Measurements from ENCODE around the gene PDE7B.
"Not testable (repeated sequence)": the region's sequence is repeated elsewhere in the genome, so short reads cannot be mapped to it uniquely, and the experiment has no call there.

The PDE7B gene

DNA sequence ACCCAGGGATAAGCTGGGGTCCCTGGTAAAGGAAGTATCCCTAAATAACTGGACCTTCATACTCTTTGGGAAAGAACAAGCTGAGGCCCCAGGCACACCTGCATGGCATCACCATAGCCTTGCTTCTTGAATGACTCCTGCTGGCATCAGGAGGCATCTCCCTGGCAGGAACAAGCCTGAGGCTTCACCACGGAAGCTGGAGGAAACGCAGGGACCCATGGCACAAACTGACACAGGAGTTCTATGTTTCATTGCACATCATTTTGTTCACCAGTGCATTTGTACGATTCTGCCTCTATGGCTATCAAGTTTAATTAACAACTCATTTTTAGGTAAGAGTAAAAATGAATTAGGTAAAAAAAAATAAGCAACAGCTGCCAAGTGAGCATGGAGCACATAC, 619 bp upstream of the PDE7B start:
- DNase-seq = no peak

- no peak for DNase-seq
These were observed 1.2 kb downstream of the PDE7B start for GRCh38 chr6:135852746-135853145.

GRCh38 chr6:135853227-135853626, 1.7 kb downstream of the PDE7B start:
- no peak for DNase-seq

DNA sequence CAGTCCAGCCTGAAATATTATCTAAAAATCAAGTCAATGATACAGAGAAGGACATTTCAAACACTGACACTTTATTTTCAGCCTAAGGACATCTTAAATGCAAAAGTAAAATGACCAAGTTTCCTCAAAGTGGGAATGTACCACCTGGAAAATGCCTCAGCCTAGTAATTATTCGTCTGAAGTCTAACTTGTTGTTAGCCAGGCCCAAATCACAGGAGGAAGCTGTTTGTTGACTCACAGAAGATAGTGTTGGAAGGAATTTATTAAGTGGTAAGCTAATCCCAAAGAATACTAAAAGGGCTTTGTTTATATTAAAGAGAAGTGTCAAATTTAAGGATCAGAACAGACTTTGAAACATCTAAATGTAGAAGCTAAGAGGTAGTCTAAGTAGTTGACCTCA, 2.5 kb downstream of the PDE7B start:
- no peak for DNase-seq

DNA sequence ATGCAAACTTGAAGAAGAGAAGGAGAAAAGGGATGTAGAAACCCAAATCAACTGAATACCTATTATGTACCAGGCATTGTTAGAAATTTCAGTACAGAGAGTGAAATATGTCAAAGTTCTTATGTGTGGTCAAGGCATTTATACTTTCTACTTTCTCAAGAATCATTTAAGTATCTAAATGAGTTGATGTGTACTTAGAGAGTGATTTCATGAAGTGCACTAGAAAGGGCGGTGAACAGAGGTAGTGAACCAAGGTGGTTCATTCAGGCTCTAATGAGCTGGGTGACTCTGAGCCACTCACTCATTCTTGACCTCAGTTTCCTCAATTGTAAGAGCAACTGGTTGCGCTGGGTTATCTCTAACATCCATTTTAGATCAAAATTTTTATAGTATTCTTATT, 3.3 kb downstream of the PDE7B start:
- DNase-seq = no peak

DNA sequence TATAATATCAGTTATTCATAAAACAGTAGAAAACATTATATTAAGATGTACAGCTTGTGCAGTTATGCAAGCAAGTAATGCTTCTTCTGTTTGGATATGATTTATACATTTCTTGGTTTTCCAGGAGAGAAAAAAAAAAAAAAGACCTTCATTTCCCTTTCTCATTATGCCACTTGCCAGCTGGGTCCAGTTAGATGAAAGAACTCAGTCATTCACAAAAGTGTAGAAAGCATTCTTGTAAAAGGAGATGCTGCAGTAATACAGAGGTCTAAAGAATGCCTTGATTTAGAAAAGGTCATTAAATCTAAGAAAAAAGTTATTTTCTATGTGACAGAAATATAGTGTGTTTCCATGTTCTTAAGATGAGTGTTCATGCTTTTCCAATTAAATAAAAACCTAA, 7.4 kb downstream of the PDE7B start:
- DNase-seq = no peak

GRCh38 chr6:135860361-135860760, 8.9 kb downstream of the PDE7B start:
- no peak for DNase-seq

DNA sequence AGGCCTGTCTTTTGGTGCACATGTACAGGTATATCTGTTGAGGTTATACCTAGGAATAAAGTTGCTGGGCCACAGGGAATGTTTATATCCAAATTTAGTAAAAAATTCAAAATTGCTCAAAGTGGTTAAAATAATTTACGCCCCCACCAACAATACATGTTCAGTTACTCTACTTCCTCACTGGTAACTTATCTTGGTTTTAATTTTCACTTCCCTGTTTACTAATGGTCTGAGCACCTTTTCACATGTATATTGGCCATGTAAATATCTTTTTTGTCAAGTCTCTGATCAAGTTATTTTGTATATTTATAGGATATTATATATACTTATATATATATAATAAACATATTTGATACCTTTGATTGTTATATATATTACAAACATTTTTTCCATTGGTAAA, 9.7 kb downstream of the PDE7B start:
- DNase-seq = no peak

- DNase-seq = not testable (repeated sequence)
These were observed 13.4 kb downstream of the PDE7B start for GRCh38 chr6:135864929-135865328.

DNA sequence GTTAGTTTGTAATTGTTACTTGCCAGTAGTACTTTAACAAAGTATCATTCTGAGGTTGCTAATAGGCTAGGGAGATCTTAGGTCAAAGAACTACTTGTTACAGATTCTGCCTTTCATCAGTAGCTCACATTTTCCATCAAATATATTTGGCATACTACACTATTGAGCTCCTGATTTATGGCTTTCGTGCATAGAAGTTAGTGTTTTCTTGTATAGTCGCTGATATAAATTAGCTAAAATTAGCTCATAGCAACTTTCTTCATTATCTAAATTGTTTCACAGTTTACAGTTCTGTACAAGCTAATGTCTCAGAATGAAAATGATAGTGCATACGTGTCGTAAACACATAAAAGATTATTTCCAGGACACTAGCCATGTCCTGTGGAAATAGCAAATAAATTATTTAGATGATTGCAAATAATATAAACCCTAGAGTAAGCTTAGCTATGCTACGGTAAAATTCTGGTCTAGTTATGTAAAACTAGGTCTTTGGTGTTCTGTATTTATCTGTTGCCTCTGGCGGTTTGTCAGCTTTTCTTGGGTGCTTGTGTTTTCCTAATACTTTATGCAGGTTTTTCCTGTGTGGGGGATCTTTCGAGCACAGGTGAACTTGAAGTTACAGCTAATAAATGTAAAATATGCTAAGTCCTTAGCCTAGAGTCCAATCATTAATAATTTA, 15.1 kb downstream of the PDE7B start:
- DNase-seq = no peak

DNA sequence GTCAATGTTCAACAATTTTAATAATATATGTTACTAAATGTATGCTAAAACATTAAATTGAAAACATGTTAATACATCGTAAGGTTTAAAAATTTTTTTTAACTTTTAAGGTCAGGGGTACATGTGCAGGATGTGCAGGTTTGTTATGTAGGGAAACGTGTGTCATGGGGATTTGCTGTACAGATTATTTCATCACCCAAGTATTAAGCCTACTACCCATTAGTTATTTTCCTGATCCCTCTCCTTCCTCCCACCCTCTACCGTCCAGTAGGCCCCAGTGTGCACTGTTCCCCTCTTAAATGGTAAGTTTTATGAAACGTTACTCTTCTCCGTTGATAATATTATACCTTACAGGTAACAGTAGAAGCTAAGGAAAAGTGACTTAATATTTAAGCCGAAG, 15.8 kb downstream of the PDE7B start:
- DNase-seq = no peak

GRCh38 chr6:135869857-135870256, 18.4 kb downstream of the PDE7B start:
- no peak for DNase-seq

- DNase-seq = no peak
These were observed 19.2 kb downstream of the PDE7B start for GRCh38 chr6:135870722-135871121.

DNA sequence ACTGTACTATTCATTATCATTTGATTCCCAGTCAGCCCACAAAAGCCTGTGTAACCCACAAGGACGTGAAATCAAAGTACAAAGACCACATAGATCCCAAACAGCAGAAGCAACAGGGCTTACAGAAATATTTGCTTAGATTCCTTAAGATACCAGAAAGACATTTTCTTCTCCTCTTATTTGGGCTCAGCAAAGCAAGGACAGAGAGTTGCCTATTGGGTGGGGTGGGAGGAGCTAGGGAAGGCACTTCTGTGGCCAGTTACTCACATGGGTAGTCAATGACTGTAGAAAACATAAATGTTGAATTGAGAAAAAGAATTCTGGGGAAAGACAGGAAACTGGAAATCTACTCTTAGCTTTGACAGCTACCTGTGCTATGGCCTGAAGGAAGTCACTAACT, 19.8 kb downstream of the PDE7B start:
- no peak for DNase-seq

DNA sequence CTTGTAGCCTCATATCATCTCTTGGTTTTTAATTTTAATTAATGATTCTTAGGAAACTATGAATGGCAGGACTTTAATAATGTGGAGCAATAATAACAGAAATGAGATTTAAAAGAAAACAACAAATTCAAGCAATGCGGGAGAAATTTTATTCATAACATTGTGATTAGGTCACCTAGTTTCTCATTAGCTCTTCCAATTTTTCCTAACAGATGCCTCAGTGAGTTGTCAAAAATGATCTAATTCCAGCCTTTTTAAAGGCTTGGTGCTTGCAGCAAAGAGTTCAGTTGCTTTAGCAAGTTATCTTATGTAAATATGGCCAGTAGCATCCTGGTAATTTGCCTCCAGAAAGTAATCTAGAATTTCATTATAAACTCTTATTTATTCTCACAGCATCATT, 20.4 kb downstream of the PDE7B start:
- no peak for DNase-seq

GRCh38 chr6:135875446-135875845, 23.9 kb downstream of the PDE7B start:
- no peak for DNase-seq

DNA sequence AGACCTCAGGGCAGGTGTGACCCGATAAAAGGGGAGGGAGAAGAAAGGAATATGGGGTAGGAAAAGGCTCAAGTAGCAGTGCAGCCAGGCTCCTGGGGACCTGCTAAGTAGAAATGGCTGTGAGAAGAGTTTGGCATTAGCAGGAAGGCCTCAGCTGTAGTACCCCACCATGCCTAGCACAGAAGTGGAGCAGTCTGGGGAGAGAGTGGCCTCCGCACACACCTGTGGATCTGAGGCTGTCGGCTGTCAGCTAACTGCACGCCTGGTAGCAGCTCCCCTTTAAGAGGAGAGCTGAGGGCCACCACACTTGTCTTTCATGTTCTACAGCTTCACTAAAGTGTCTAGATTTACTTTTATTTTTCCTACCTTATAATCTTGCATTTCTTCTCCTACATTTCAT, 24.6 kb downstream of the PDE7B start:
- DNase-seq = no peak

- DNase-seq = no peak
These were observed 26.2 kb downstream of the PDE7B start for GRCh38 chr6:135877666-135878065.

- DNase-seq = no peak
These were observed 28.8 kb downstream of the PDE7B start for GRCh38 chr6:135880066-135880972.

DNA sequence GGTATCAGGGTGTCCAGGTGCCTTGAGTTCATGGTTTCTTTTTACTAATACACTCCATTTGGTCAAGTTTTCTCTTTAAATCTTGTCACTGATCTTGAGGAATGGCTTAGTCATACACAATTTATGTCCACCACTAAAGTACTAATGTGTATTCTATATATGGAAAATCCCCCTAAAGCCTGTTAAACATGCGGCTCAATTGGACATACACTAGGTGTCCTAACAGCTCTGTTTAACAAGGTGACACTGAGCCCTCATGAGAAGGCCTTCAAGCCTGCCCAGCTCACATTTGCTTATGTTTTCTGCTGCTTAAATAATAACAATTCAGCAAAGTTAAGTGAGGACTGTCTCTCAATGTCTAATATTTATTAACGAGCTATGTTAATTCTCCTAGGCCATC, 31.5 kb downstream of the PDE7B start:
- DNase-seq = no peak

DNA sequence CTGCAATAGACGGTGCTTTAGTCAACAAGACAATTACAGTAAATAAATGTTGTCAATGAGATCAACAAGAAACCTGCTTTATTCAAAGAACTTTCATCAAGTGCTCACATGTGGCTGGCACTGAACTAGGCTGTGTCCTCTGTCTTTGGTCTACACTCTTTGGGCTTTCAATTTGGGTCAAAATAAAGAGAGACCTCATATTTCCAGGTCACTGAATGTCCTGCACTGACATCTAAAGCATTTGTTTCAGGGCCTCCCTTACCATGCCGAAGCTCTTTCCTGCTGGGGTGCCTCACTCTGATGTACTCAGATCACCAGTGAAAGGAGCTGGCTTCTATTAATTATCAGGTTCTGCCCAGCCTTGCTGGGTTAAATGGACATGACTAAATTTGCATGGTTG, 32.0 kb downstream of the PDE7B start:
- no peak for DNase-seq

DNA sequence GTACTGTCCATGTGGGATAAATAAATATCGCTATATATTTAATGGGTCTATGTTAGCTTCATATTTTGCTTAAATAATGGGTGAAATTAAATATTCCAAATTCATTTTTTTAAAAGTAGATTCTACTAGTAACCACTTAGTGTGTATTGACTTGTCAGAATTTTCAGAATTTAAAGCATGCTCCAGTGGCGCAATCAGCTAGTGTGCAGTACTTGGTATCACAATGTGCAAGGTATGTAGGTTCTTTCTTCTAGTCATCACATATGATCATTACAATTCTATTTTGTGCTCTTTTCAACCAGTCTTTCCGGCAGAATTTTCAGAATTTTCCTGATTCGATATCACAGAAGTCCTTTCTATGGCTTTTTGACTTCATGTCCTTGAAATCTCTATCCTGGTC, 32.6 kb downstream of the PDE7B start:
- DNase-seq = no peak

DNA sequence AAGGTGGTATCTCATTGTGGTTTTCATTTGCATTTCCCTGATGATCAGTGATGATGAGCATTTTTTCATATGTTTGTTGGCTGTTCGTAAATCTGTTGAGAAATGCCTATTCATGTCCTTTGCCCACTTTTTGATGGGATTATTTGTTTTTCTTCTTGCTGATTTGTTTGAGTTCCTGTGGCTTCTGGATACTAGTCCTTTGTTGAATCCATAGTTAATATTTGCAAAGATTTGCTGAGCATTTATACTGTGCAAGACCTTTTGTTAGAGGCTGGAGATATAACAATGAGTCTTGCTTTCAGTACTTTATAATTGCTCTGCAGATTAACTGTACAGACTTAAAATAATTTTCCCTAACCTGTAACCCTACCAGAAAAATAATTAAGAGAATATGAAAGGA, 35.6 kb downstream of the PDE7B start:
- no peak for DNase-seq

- DNase-seq = no peak
These were observed 37.3 kb downstream of the PDE7B start for GRCh38 chr6:135888818-135889217.

DNA sequence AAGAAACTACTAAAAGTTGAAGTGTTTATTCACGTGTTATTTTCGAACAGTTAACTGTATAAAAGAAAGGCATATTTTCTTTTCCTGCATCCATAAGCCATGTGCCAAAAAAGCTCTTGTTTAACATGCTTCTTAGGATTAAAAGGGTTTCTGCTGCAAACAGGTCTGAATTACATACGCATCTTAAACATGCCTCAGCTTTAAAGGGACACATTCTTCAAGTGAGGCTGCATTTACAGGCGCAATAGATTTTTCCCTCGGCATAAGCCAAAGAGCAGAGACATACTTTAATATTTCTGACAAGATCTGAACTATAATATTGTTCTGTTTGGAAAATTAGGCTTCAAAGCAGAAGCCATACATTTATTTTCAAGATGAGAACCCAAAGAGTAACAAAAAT, 39.4 kb downstream of the PDE7B start:
- DNase-seq = no peak

Measured in NCI-H510A treated with DMSO at 0.1 percent for 48 hours (cell line).